CD4-positive, alpha-beta T cell (primary cell): Measurements from ENCODE around the gene ZNF775. TPM values are rescaled to one million over a fixed set of nuclear protein-coding genes. Genes with fewer than 3 reads are reported as not detected.
A peak's percentile ranks its signal among the peaks of the same experiment; 100 is the strongest.

Source experiments
- ATAC-seq: fragments of 200-7000 bp; cut with Tn5 transposase; one replicate; pipeline ENCODE4 v1.10.0; 2022; ENCODE audit warnings: mild to moderate bottlenecking; ENCODE audit not compliant: poor library complexity
- CTCF ChIA-PET: fragments of 350-600 bp; sonication (Branson Sonifier 250); formaldehyde crosslinking; loops from one replicate; lab custom pipeline; 2021; ENCODE audit warnings: antibody characterized with exemption, inconsistent platforms; lab: Charles Lee
- POLR2A ChIA-PET: fragments of 350-600 bp; sonication (Branson Sonifier 250); formaldehyde crosslinking; loops from one replicate; lab custom pipeline; 2021; ENCODE audit warnings: antibody characterized with exemption, inconsistent platforms; lab: Charles Lee
- DNase-seq, 14 experiments: peaks; one replicate each; pipeline ENCODE4 v3.0.0-alpha.2; 2013 to 2020; ENCODE audit warnings: mixed read lengths in 2 of 14
- H3K27ac ChIP-seq, 2 donors: one replicate each; pipeline versions ENCODE4 v1.5.1 to v1.7.0; 2013; ENCODE audit warnings: low read length in 2 of 2, low read depth in 1 of 2, mild to moderate bottlenecking in 1 of 2
- H3K27me3 ChIP-seq, 2 experiments: 1 replicate in 1 of 2; 2 replicates in 1 of 2; pipeline versions ENCODE4 v1.6.1 to v1.7.0; 2013; ENCODE audit warnings: low read length in 2 of 2, control low read depth in 1 of 2, mild to moderate bottlenecking in 1 of 2, moderate library complexity in 1 of 2; ENCODE audit not compliant: insufficient read depth in 2 of 2, control insufficient read depth in 1 of 2
- H3K36me3 ChIP-seq: one replicate; pipeline ENCODE4 v1.6.1; 2013; ENCODE audit warnings: low read length, control low read depth; ENCODE audit not compliant: insufficient read depth
- H3K4me1 ChIP-seq: one replicate; pipeline ENCODE4 v1.6.1; 2013; ENCODE audit warnings: low read length, control low read depth; ENCODE audit not compliant: insufficient read depth
- H3K4me3 ChIP-seq: one replicate; pipeline ENCODE4 v1.5.1; 2013; ENCODE audit warnings: mild to moderate bottlenecking, low read length, moderate library complexity
- H3K9me3 ChIP-seq, 2 experiments: 1 replicate in 1 of 2; 2 replicates in 1 of 2; pipeline versions ENCODE4 v1.6.1 to v1.7.0; 2013; ENCODE audit warnings: low read length in 2 of 2, mild to moderate bottlenecking in 2 of 2, control low read depth in 1 of 2, moderate library complexity in 1 of 2; ENCODE audit not compliant: control insufficient read depth in 1 of 2, insufficient read depth in 1 of 2
- H3K27ac Mint-ChIP-seq: one replicate; pipeline ENCODE4 v1.8.0; 2020; ENCODE audit warnings: mixed read lengths
- H3K27me3 Mint-ChIP-seq: one replicate; pipeline ENCODE4 v1.8.0; 2021; ENCODE audit warnings: mixed read lengths
- H3K36me3 Mint-ChIP-seq: one replicate; pipeline ENCODE4 v1.8.0; 2021; ENCODE audit warnings: low read depth, mixed read lengths
- H3K4me1 Mint-ChIP-seq: one replicate; pipeline ENCODE4 v1.8.0; 2021; ENCODE audit warnings: low read depth, mixed read lengths
- H3K4me3 Mint-ChIP-seq: one replicate; pipeline ENCODE4 v1.8.0; 2020; ENCODE audit warnings: mild to moderate bottlenecking, mixed read lengths
- H3K9me3 Mint-ChIP-seq: one replicate; pipeline ENCODE4 v1.8.0; 2020; ENCODE audit warnings: mixed read lengths
- intact Hi-C, 2 experiments: fragments of 100-400 bp; cut with DNase I in 1 of 2; cut with micrococcal nuclease in 1 of 2; formaldehyde crosslinking; loops; one replicate each; pipeline versions ENCODE4 v1.15.1 to v1.9.0; 2023 to 2025; cut with DNase I, micrococcal nuclease
- total RNA-seq, 174 experiments: library from RNA in 2 of 174; stranded (reverse) in 2 of 174; gene quantifications; one replicate each; pipeline ENCODE4 v1.2.3 and lab custom pipeline; 2021 to 2026
- TF ChIP-seq, protein P1 (sequence below): fragments of 200-600 bp; IDR thresholded peaks from one replicate; pipeline ENCODE4 v1.8.0; 2022; ENCODE audit warnings: antibody characterized with exemption, mild to moderate bottlenecking

ZNF775 gene
- total RNA-seq, 2 experiments from 2014 or later, result 0.38 to 0.45 TPM

DNA sequence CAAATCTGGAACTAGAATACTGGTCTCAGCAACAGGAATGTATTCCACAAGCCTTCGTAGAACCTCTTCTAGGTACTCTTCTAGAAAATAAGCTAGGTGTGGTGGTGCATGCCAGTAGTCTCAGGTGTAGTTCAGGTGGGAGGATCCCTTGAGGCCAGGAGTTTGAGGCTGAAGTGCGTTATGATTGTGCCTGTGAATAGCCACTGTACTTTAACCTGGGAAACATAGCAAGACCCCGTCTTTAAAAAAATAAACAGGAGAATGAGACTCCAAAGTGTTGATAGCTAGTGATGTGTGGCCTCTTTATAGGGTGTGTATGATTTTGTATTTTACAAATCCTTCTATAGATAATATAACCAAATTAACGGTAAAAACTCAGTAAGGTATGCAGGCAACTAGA, 1.5 kb upstream of the ZNF775 start:
- H3K4me3 Mint-ChIP-seq, result peak overlapping the region; percentile 90
- intact Hi-C loops, result loop anchor here in 1 of 2 experiments (2.0 kb wide), 1 partner anchor 21 kb away; no protein-coding TSS in a partner anchor
- peaks cover 72% of the 10 kb centered on the region for H3K4me1 Mint-ChIP-seq

DNA sequence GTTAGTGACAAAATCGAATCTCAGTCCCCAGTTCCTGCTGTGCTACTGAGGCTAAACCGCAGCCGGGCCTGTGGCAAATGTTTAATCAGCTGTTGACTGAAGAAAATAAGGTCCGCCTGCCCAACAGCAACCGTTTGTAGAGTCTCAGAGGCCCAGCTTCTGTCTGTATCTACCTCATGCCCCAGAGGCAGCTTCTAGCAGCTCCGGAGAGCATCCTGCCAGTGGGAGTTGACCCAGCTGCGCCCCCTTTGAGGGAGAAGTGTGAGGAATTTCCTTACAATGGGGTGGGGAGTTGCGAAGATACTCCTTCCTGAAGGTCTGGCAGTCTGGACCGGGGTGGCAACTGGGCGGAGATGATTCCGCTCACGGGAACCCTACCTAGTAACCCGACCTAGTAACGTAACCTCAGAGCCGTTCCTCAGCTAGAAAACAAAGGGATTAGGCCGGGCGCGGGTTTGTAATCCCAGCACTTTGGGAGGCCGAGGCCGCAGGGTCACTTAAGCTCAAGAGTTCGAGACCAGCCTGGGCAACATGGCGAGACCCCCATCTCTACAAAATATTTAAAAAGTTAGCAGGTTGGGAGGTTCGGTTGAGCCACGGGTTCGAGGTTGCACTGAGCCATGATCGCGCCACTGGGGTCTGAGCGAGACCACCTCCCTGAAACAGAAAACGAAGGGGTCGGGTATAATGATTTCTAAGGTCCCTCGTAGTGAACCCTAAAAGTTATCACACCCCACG, 846 bp upstream of the ZNF775 start:
- H3K9me3 ChIP-seq, result no peaks in the 10 kb centered on the region
- H3K27ac Mint-ChIP-seq, result peak overlapping the region; percentile 84
- peak in 12 of 14 experiments; percentile 8 to 76 (median 36) for DNase-seq
- no peaks in the 10 kb centered on the region for H3K27me3 ChIP-seq
- peak overlapping the region; percentile 90 for H3K4me3 Mint-ChIP-seq
- no peaks in the 10 kb centered on the region for H3K9me3 Mint-ChIP-seq
- no peaks in the 10 kb centered on the region for H3K27me3 Mint-ChIP-seq
- peaks cover 22% of the 10 kb centered on the region for H3K36me3 Mint-ChIP-seq
- intact Hi-C loops, result loop anchor here in 1 of 2 experiments (2.0 kb wide), 1 partner anchor 21 kb away; no protein-coding TSS in a partner anchor
- ChIA-PET POLR2A (interaction anchor here (1.0 to 2.0 kb wide), 5 partner anchors 9 to 28 kb away, joined by 3 to 29 read pairs (median 10); partner anchors contain the start of gene REPIN1), CTCF (interaction anchor here (1.1 to 1.9 kb wide), 3 partner anchors 10 to 43 kb away, joined by 3 to 9 read pairs (median 6); partner anchors contain the start of gene REPIN1)
- H3K4me1 ChIP-seq, result peaks cover 46% of the 10 kb centered on the region
- peaks cover 2% of the 10 kb centered on the region for H3K36me3 ChIP-seq
- TF ChIP-seq, protein P1, sequence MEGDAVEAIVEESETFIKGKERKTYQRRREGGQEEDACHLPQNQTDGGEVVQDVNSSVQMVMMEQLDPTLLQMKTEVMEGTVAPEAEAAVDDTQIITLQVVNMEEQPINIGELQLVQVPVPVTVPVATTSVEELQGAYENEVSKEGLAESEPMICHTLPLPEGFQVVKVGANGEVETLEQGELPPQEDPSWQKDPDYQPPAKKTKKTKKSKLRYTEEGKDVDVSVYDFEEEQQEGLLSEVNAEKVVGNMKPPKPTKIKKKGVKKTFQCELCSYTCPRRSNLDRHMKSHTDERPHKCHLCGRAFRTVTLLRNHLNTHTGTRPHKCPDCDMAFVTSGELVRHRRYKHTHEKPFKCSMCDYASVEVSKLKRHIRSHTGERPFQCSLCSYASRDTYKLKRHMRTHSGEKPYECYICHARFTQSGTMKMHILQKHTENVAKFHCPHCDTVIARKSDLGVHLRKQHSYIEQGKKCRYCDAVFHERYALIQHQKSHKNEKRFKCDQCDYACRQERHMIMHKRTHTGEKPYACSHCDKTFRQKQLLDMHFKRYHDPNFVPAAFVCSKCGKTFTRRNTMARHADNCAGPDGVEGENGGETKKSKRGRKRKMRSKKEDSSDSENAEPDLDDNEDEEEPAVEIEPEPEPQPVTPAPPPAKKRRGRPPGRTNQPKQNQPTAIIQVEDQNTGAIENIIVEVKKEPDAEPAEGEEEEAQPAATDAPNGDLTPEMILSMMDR, result no peak
- peak overlapping the region; percentile 85 for H3K4me3 ChIP-seq
- H3K4me1 Mint-ChIP-seq, result peaks cover 71% of the 10 kb centered on the region
- peak overlapping the region; percentile 54 to 55 for H3K27ac ChIP-seq
- no peak for ATAC-seq

More for the DNA sequence above, 1.5 kb upstream of the ZNF775 start:
- peaks cover 50% of the 10 kb centered on the region for H3K4me1 ChIP-seq
- no peaks in the 10 kb centered on the region for H3K27me3 Mint-ChIP-seq
- no peaks in the 10 kb centered on the region for H3K9me3 ChIP-seq
- peak overlapping the region; percentile 84 for H3K27ac Mint-ChIP-seq
- peaks cover 7% of the 10 kb centered on the region for H3K36me3 ChIP-seq
- H3K9me3 Mint-ChIP-seq, result no peaks in the 10 kb centered on the region
- ChIA-PET CTCF (interaction anchor here (1.1 to 1.9 kb wide), 3 partner anchors 9 to 44 kb away, joined by 3 to 9 read pairs (median 6); partner anchors contain the start of gene REPIN1), POLR2A (interaction anchor here (1.0 to 2.0 kb wide), 5 partner anchors 9 to 28 kb away, joined by 3 to 29 read pairs (median 10); partner anchors contain the start of gene REPIN1)
- no peak for ATAC-seq
- H3K4me3 ChIP-seq, result no peak overlapping the region
- DNase-seq, result no peak
- peaks cover 29% of the 10 kb centered on the region for H3K36me3 Mint-ChIP-seq
- H3K27ac ChIP-seq, result no peak overlapping the region
- no peaks in the 10 kb centered on the region for H3K27me3 ChIP-seq
- TF ChIP-seq, protein P1, result no peak

DNA sequence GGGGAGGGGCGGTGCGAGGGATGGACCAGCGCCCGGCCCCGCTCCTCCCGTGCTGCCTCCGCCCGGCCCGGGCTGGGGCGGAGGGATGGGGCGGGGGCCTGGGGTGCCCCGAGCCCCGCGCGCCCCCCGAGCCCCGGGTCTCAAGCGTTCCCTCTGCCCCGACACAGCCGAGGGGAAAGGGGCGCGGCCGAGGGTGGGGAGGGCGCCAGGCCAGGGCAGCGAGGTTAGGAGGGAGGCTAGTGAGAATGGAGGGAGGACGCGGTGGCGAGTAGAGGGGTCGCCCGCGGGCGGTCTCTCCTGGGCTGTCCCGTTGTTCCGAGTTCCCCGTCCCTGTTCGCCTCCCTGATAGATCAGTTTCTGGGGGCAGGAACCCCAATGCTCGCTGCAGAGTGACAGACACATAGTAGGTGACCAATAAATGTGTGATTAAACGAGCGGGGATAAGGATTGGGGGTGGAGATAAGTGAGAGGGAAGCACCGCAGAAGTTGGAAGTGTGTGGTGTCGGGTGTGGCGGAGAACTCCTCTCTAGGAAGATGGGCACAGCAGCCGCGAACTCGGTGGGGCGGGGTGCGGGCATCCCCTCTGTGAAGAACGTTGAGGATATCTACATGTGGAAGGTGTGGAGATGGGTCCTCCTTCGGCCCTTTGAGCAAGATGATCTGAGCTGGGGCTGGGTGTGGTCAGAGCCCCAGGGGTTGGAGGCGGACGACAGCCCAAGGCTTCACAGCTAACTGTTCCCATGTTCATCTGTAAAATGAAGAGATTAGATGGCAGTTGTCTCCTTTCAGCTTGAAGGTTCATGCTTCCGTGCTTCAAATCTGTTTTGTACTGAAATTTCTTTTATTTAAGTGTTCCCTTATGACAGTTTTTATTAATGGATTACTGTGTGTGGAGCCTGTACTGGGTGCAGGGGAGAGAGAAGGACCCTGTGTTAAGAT, 580 bp downstream of the ZNF775 start:
- peaks cover 49% of the 10 kb centered on the region for H3K4me1 ChIP-seq
- no peaks in the 10 kb centered on the region for H3K9me3 ChIP-seq
- H3K27ac Mint-ChIP-seq, result peak overlapping the region; percentile 45
- H3K27me3 ChIP-seq, result no peaks in the 10 kb centered on the region
- ChIA-PET POLR2A (interaction anchor here (1.0 to 1.6 kb wide), 2 partner anchors 11 to 26 kb away, joined by 3 to 8 read pairs; partner anchors contain the start of gene REPIN1), CTCF (interaction anchor here (1.6 kb wide), 1 partner anchor 26 kb away, joined by 3 read pairs; a partner anchor contains a TSS)
- TF ChIP-seq, protein P1, result no peak
- peak overlapping the region; percentile 85 for H3K4me3 ChIP-seq
- no peaks in the 10 kb centered on the region for H3K27me3 Mint-ChIP-seq
- H3K9me3 Mint-ChIP-seq, result no peaks in the 10 kb centered on the region
- no peaks in the 10 kb centered on the region for H3K36me3 ChIP-seq
- intact Hi-C loops, result loop anchor here (1.0 to 5.0 kb wide), 5 partner anchors 22 to 662 kb away; a partner anchor contains a TSS
- peak overlapping the region; percentile 89 for H3K4me3 Mint-ChIP-seq
- peaks cover 60% of the 10 kb centered on the region for H3K4me1 Mint-ChIP-seq
- H3K27ac ChIP-seq, result peak overlapping the region in 1 of 2 donors; percentile 54
- peaks cover 8% of the 10 kb centered on the region for H3K36me3 Mint-ChIP-seq
- DNase-seq (peak in 3 of 14 experiments; percentile 21 to 43 (median 40)), ATAC-seq (peak; percentile 32)
